Measurements from ENCODE around the gene TNIK.

DNA sequence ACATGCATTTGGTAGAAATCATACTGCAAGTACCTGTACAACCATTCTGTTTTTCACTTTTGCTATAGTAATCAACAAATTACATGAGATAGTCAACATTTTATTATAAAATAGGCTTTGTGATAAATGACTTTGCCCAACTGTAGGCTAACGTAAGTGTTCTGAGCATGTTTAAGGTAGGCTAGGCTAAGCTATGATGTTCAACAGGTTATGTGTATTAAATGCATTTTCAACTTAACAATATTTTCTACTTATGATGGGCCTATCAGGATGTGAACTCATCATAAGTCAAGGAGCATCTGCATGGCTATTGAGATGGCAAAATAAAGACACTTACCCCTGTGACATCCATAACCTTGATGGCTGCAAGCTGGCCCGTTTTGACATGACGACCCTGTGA is 232.4 kb downstream of the TNIK start:
- TF ChIP-seq POLR2AphosphoS5 (IDR thresholded peaks at IDR 0.05) (no peak), POLR2A (IDR thresholded peaks at IDR 0.05) (no peak)
- TF ChIP-seq, protein P1, sequence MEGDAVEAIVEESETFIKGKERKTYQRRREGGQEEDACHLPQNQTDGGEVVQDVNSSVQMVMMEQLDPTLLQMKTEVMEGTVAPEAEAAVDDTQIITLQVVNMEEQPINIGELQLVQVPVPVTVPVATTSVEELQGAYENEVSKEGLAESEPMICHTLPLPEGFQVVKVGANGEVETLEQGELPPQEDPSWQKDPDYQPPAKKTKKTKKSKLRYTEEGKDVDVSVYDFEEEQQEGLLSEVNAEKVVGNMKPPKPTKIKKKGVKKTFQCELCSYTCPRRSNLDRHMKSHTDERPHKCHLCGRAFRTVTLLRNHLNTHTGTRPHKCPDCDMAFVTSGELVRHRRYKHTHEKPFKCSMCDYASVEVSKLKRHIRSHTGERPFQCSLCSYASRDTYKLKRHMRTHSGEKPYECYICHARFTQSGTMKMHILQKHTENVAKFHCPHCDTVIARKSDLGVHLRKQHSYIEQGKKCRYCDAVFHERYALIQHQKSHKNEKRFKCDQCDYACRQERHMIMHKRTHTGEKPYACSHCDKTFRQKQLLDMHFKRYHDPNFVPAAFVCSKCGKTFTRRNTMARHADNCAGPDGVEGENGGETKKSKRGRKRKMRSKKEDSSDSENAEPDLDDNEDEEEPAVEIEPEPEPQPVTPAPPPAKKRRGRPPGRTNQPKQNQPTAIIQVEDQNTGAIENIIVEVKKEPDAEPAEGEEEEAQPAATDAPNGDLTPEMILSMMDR (IDR thresholded peaks at IDR 0.05), result no peak

Data from prostate gland (tissue), 2 donors.